Ovary (tissue), 9 donors: ENCODE data around the gene DNMT3A. TPM values are rescaled to one million over a fixed set of nuclear protein-coding genes. Genes with fewer than 3 reads are reported as not detected.

Experiments used
- DNase-seq, 5 donors: peaks; one replicate each; pipeline ENCODE4 v3.0.0-alpha.2; 2019 to 2020
- H3K27ac ChIP-seq, 2 donors: fragments of 200-600 bp; one replicate each; pipeline versions ENCODE4 v1.5.1 to v1.8.0; 2019 to 2022
- H3K27me3 ChIP-seq: fragments of 200-600 bp; one replicate; pipeline ENCODE4 v1.8.0; 2022
- H3K36me3 ChIP-seq: fragments of 200-600 bp; sonication (generic); one replicate; pipeline ENCODE4 v1.5.1; 2019
- H3K4me1 ChIP-seq: one replicate; pipeline ENCODE4 v1.8.1; 2013; ENCODE audit warnings: mild to moderate bottlenecking, moderate library complexity; ENCODE audit not compliant: insufficient read depth
- H3K4me3 ChIP-seq: fragments of 200-600 bp; sonication (generic); one replicate; pipeline ENCODE4 v1.5.1; 2017
- H3K9me3 ChIP-seq, 2 donors: fragments of 200-600 bp in 1 of 2; sonication (generic) in 1 of 2; one replicate each; pipeline versions ENCODE4 v1.5.1 to v1.8.1; 2013 to 2019; ENCODE audit warnings: mild to moderate bottlenecking in 1 of 2, moderate library complexity in 1 of 2
- CTCF ChIP-seq, 3 donors: fragments of 450-650 bp in 2 of 3; fragments of 200-600 bp in 1 of 3; IDR thresholded peaks; one replicate each; pipeline versions ENCODE4 v1.5.1 to v1.8.0; 2016 to 2022; ENCODE audit warnings: antibody characterized with exemption in 3 of 3, mild to moderate bottlenecking in 1 of 3
- EP300 ChIP-seq: sonication (generic); formaldehyde crosslinking; IDR thresholded peaks from one replicate; pipeline ENCODE4 v1.6.1; 2017; ENCODE audit warnings: antibody characterized with exemption
- POLR2A ChIP-seq: fragments of 450-650 bp; IDR thresholded peaks from one replicate; pipeline ENCODE4 v1.6.1; 2017; ENCODE audit warnings: antibody characterized with exemption, mild to moderate bottlenecking, moderate library complexity
- WGBS, 3 donors: extraction: QIAGEN DNeasy Blood & Tissue Kit in 1 of 3; methylation state at CpG; one replicate each; pipeline versions ENCODE4 v1.1.5 to v1.1.7; 2013 to 2017; 5-methylcytosine and 5-hydroxymethylcytosine counted together
- intact Hi-C, 4 donors: fragments of 100-400 bp; cut with DNase I; formaldehyde crosslinking; loops; one replicate each; pipeline versions ENCODE4 v1.11.0 to v1.15.1; 2022 to 2023
- polyA plus RNA-seq, 2 donors: library from polyadenylated mRNA; stranded (reverse); fragments of 200-250 nt in 1 of 2; fragments of 350-450 nt in 1 of 2; fragmentation: Illumina TruSeq in 1 of 2; extraction: RNeasy Lipid Tissue Mini Kit (QIAGEN cat#74804) in 1 of 2; gene quantifications; one replicate each; pipeline ENCODE4 v1.2.3, GENCODE V29; 2013 to 2014
- total RNA-seq, 7 donors: library from RNA; depleted of rRNA in 2 of 7; stranded (reverse); fragments of >200 nt in 2 of 7; fragmentation: NEBNext Ultra II Directional in 3 of 7; extraction: Animal tissue kit (Norgen Biotek cat#: 25700) in 3 of 7; gene quantifications; one replicate each; pipeline versions ENCODE4 v1.1.0 to v1.2.4, GENCODE V29; 2016 to 2023
- donor health status: DM: no; HTN: no; CAD: no; lungs with moderate emphysema.
- donor health status: DM: no; HTN: no; CAD: no.
- donor health status: Bipolar disorder and iron deficiency.
- donor health status: DM: yes; HTN: yes; CAD: no.
- donor health status: DM: no; HTN: no; CAD: no.
- donor health status: DM: yes; HTN: yes; CAD: no.

Gene DNMT3A
- total and polyA plus RNA-seq, 9 donors: 11.3 to 72.7 (median 46.7) TPM

- Histone ChIP-seq H3K4me3 (no peak overlapping the region), H3K9me3 (no peaks in the 10 kb centered on the region), H3K27ac (peak overlapping the region in 1 of 2 donors; percentile 66), H3K4me1 (peaks cover 4% of the 10 kb centered on the region), H3K36me3 (no peaks in the 10 kb centered on the region), H3K27me3 (no peaks in the 10 kb centered on the region)
- no peak for TF ChIP-seq CTCF (IDR thresholded peaks at IDR 0.05)
- TF ChIP-seq POLR2A: no peak
- no peak for TF ChIP-seq EP300
- intact Hi-C loops: no loop called here
- WGBS, 3 donors: 36 to 45% (median 38%) methylated on average over 15 of the region's 15 CpGs
- DNase-seq: peak in 2 of 5 donors; percentile 51 to 64
Observed at GRCh38 chr2:25229279-25230197, 112.2 kb downstream of the DNMT3A start.

- Histone ChIP-seq H3K36me3 (no peaks in the 10 kb centered on the region), H3K9me3 (no peaks in the 10 kb centered on the region), H3K27ac (peak overlapping the region in 1 of 2 donors; percentile 66), H3K4me3 (no peak overlapping the region), H3K4me1 (peaks cover 4% of the 10 kb centered on the region), H3K27me3 (no peaks in the 10 kb centered on the region)
- WGBS, 3 donors: 9 to 12% (median 11%) methylated on average over 9 of the region's 9 CpGs
- intact Hi-C loops: no loop called here
- TF ChIP-seq CTCF (IDR thresholded peaks at IDR 0.05) (peak; percentile 46 to 67 (median 65)), POLR2A (no peak)
- peak; percentile 84 to 88 (median 85) for DNase-seq
Observed at GRCh38 chr2:25228848-25229278, 112.9 kb downstream of the DNMT3A start.

GRCh38 chr2:25227576-25227975 is 114.1 kb downstream of the DNMT3A start:
- no peak for DNase-seq
- intact Hi-C loops: no loop called here
- Histone ChIP-seq H3K36me3 (no peaks in the 10 kb centered on the region), H3K9me3 (no peaks in the 10 kb centered on the region), H3K27me3 (no peaks in the 10 kb centered on the region), H3K4me3 (no peak overlapping the region), H3K4me1 (peaks cover 4% of the 10 kb centered on the region), H3K27ac (no peak overlapping the region)
- WGBS, 3 donors: 79 to 87% (median 85%) methylated on average over 7 of the region's 7 CpGs
- no peak for TF ChIP-seq POLR2A

- H3K36me3 ChIP-seq: no peaks in the 10 kb centered on the region
- no peaks in the 10 kb centered on the region for H3K27me3 ChIP-seq
- WGBS, 3 donors: 95 to 100% (median 96%) methylated on average over 4 of the region's 4 CpGs
- intact Hi-C loops: no loop called here
- no peak overlapping the region for H3K27ac ChIP-seq
- DNase-seq: no peak
- H3K4me3 ChIP-seq: no peak overlapping the region
- H3K9me3 ChIP-seq: no peaks in the 10 kb centered on the region
- H3K4me1 ChIP-seq: peaks cover 4% of the 10 kb centered on the region
- TF ChIP-seq CTCF (IDR thresholded peaks at IDR 0.05): no peak
- no peak for TF ChIP-seq EP300
Observed at GRCh38 chr2:25226827-25227226, 114.9 kb downstream of the DNMT3A start.
